K562 (cell line): Measurements from ENCODE around the gene SYNGR4. TPM values are rescaled to one million over a fixed set of nuclear protein-coding genes. Genes with fewer than 3 reads are reported as not detected.

Experiments
- MLX ChIP-seq, 2 experiments: fragments of 450-650 bp in 1 of 2; sonication (generic) in 1 of 2; formaldehyde crosslinking; conservative IDR thresholded peaks; 2 replicates each; pipeline versions ENCODE4 v1.4.0 to v1.8.1; 2020 to 2022; ENCODE audit warnings: mild to moderate bottlenecking in 1 of 2, missing genetic modification reagents in 1 of 2
- STAG1 ChIP-seq: sonication (generic); formaldehyde crosslinking; IDR thresholded peaks from 2 replicates; pipeline ENCODE4 v1.5.0; 2020; ENCODE audit warnings: missing genetic modification reagents, borderline replicate concordance
- ZNF140 ChIP-seq: fragments of 250-450 bp; sonication (Bioruptor Pico); IDR thresholded peaks from 2 replicates; pipeline ENCODE4 v1.8.0; 2021; ENCODE audit warnings: moderate library complexity, mild to moderate bottlenecking, inconsistent platforms
- ZNF282 ChIP-seq: sonication (generic); formaldehyde crosslinking; IDR thresholded peaks from 2 replicates; pipeline ENCODE4 v1.8.1; 2023; ENCODE audit warnings: missing genetic modification reagents
- ZNF407 ChIP-seq: fragments of 450-650 bp; IDR thresholded peaks from 2 replicates; pipeline ENCODE4 v1.6.1; 2016; ENCODE audit warnings: low read depth
- polyA plus RNA-seq, 8 experiments: library from polyadenylated mRNA; depleted of rRNA in 4 of 8; stranded (reverse) in 5 of 8; unstranded in 3 of 8; fragments of >200 nt; fragmentation: Nextera tagmentation in 2 of 8; fragmentation: Illumina TruSeq in 1 of 8; extraction: Ambion mirVana in 2 of 8; extraction: Trizol in 1 of 8; gene quantifications; 2 replicates each; pipeline versions ENCODE4 v1.2.1 to v1.2.3, GENCODE V29; 2011 to 2014; ENCODE audit warnings: inconsistent platforms in 1 of 8, missing spikeins in 1 of 8
- total RNA-seq, 7 experiments: library from RNA; depleted of rRNA in 6 of 7; stranded (reverse); fragments of >200 nt in 6 of 7; fragmentation: Illumina TruSeq in 2 of 7; extraction: Trizol in 2 of 7; gene quantifications; 2 replicates each; pipeline versions ENCODE4 v1.2.1 to v1.2.3, GENCODE V29; 2011 to 2021; ENCODE audit warnings: low replicate concordance in 1 of 7

SYNGR4 gene
- total and polyA plus RNA-seq, 9 of the 15 experiments (the other 6 are each of a cell fraction or from before 2014, with no cell fraction given): 0.07 to 0.14 TPM; not detected in 7

GRCh38 chr19:48342841-48343540 is 21.2 kb upstream of the SYNGR4 start (continued):
- TF ChIP-seq ZNF407: no peak
- no peak for TF ChIP-seq MLX (CRISPR knock-in tag; conservative IDR thresholded peaks at IDR 0.05)
- TF ChIP-seq ZNF282: no peak
- TF ChIP-seq STAG1 (CRISPR knock-in tag): no peak
- TF ChIP-seq ZNF140: no peak
- TF ChIP-seq, all 486 proteins: peak for 2
